WI38 (cell line): ENCODE data around the gene TULP1.

Experiments used
- H3K4me3 ChIP-seq: 2 replicates; pipeline ENCODE4 v1.5.1; 2011; ENCODE audit warnings: low read depth, mild to moderate bottlenecking, control low read depth, low read length
- CTCF ChIP-seq: IDR thresholded peaks from 2 replicates; pipeline ENCODE4 v1.5.1; 2012; ENCODE audit warnings: low read depth, mild to moderate bottlenecking, control low read depth, low read length

TULP1 gene

DNA sequence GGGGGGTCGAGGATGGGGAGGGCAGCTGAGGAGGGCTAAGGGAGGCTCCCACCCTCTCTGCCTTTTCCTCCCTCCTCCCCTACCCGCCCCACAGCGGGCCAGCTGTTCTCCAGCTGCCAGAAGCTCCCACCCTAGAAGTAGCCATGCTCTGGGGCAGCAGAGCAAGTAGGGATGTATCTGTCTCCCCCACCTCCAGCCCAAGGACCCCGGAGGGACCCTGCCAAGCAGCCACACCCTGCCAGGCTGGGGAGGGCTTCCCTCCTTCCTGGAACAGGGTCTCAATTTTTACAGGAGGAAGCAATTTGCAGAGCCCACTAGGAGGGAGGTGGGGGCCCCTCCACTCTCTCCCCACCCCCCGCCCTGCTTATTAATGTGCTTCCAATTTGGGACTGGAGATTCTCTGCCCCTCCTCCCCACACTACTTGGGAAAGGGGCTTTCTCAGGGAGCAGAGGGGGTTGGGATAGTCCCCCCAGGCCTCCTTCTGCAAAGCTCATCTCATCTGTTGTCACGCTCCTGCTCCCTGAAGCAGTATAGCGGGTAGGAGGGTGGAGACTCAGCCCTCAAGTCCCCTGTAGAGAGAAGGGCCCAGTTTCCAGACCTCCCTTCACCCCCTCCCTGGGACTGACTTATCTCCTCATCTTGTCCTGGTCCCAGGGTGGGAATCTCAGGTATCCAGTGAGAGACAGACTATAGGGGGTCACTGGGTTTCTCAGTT, 20.3 kb downstream of the TULP1 start:
- TF ChIP-seq CTCF, result no peak
- no peak overlapping the region for H3K4me3 ChIP-seq

- no peak for TF ChIP-seq CTCF
- H3K4me3 ChIP-seq, result no peak overlapping the region
Observed at GRCh38 chr6:35491558-35492257, 21.0 kb downstream of the TULP1 start.

- no peak for TF ChIP-seq CTCF
- H3K4me3 ChIP-seq, result no peak overlapping the region
Observed at GRCh38 chr6:35490821-35491557, 21.7 kb downstream of the TULP1 start.

DNA sequence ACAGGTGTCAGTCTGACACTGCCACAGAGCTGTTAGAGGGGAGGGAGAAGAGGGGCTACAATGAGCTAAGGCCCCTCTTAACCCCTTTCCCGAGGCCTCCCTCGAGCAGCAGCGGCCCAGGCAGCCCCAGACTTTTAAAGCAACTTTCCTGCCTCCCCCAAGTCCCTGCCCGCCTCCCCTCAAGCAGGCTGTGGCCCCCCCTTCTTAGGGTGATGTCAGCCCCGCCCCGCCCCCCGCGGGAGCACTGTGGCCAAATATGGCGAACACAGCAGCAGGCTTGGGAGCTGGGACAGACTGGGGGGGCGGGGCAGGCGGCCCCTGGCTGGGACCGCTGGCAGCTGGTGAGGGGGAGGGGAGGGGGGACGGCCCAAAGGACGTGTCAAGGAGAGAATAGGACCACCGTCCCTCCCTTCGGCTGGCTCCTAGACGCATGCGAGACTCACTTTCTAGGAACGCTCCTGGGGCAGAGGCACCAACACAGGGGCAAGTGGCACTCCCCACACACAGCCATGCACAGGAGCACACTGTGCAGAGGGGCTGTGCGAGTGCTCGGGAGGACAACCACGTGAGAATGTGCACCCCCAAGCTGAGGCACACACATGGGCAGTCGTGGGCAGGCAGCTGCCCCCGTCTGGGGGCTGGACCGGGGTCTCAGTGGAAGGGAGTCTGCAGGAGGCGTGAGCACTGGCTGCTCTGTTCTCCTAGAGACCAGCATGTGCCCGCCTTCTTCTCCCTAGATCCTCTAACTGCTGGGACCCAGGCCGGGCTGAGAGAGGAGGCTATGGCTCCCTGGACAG, 22.5 kb downstream of the TULP1 start:
- H3K4me3 ChIP-seq, result no peak overlapping the region
- no peak for TF ChIP-seq CTCF

GRCh38 chr6:35489066-35489465, 23.6 kb downstream of the TULP1 start:
- no peak overlapping the region for H3K4me3 ChIP-seq

GRCh38 chr6:35488517-35488862, 24.2 kb downstream of the TULP1 start:
- no peak overlapping the region for H3K4me3 ChIP-seq
- no peak for TF ChIP-seq CTCF

More at GRCh38 chr6:35489066-35489465, 23.6 kb downstream of the TULP1 start:
- TF ChIP-seq CTCF, result no peak
